Right renal pelvis (tissue), 4 donors: ENCODE data around the gene GINS1. TPM values are rescaled to one million over a fixed set of nuclear protein-coding genes. Genes with fewer than 3 reads are reported as not detected.
"Not testable (repeated sequence)": the region's sequence is repeated elsewhere in the genome, so short reads cannot be mapped to it uniquely, and the experiment has no call there.

ENCODE experiments used
- DNase-seq, 4 donors: peaks; one replicate each; pipeline ENCODE4 v3.0.0-alpha.2; 2013; ENCODE audit warnings: low read depth in 4 of 4, low spot score in 3 of 4, missing footprints in 1 of 4
- polyA plus RNA-seq, 4 donors: library from polyadenylated mRNA; unstranded; fragments of 120-200 nt; gene quantifications; one replicate each; pipeline ENCODE4 v1.2.1, GENCODE V29; 2013; ENCODE audit not compliant: insufficient read length in 4 of 4

GINS1 gene
- polyA plus RNA-seq, 4 donors: 17.2 to 22.4 (median 21.0) TPM

DNA sequence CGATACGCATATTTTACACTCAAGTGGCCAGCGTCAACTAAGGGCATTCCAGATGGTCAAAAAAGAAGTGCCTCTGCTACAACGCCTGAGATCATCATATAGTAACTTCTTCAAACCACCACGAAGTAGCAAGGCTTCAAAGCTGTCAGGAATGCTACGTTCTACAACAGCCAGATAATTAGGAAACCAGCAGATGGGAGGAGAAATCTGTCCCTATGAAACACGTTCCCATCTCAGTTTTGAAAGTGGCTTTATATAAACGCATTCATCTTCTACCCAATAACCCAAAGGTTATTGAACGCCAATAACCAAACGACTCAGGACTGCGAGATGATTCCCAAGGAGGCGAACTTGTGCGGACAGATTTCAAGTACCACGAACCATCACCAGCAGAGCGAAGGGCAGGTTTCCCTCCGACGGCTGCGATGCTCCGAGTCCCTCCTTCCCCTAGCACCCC is 18.0 kb upstream of the GINS1 start:
- peak in 1 of 4 donors; percentile 39 for DNase-seq

DNA sequence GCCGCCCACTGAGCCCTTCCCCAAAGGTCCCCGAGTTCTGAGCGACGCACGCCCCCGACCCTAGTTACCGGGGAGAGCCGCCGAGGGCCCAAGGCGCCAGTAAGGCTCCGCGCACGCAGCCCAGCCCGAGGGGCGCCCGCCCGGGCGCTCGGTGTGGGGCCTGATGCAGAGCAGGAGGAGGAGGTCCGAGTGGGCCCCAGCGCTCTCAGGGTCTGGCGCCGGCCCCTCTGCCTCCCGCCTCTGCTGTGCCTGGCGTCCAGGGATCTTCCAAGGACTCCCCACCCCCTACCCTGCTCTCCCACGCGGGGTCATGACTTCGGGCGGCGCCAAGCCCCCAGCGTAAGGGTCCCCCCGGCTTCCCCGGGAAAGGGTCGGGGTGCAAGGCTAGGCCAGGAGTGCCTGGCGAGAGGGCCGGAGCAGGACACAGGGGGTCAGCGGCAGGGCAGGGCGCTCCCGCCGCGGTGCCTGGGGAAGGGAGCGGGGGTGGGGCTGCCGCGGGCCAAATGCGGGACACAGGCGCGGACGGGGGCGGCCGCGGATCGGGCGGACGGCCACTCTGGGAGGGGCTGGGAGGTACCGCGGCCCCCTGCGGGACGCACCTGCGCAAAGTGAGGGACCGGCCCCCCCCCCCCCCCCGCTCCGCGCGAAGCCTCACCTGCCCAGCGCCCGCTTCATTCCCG is 17.5 kb upstream of the GINS1 start:
- peak in 3 of 4 donors; percentile 9 to 45 (median 28) for DNase-seq

DNA sequence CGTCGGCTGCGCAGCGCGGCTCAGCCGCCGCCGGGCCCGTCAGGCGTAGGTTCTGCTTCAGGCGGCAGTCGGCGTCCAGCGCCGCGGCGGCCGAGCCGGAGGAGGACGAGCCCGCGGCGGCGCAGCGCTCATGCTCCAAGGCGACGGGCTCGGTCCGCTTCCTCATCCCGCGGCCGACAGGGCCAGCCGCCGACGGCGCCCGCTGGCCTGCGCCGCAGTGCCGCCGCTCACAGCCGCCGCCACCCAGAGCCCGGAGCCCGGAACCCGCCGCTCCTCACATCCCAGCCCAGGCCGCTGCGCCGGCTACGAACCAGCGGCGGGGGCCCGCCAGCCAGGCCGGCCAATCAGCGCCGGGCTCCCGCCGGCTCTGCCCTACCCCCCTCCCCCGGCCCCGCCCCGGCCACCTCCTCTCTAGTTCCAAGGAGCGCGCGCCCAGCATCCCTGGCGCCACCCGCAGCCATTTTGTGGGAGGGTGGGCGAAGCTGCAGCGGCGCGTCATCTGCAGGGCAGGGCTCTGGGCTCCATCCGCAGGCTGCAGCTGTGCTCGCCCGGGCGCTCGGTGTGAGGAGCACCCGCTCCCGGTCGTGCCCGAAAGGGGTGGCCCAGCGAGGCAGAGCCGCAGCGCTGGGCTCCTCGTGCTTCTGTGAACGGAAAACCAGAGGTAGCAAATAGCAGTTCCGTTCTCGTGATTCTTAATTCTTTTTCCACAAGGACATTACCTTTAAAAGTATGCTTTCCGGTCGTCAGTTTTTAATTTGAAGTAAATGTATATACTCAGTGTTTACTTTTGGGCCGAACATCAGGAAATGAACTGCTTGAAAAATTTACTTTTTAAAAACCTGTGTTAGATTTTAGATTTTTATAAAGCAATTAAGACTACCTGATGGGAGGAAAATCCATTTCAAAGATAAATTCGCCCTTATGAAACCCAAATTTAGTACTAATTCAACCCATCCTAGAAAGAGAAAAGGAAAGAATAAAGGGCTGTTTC is 16.6 kb upstream of the GINS1 start, which contains the start of gene ABHD12:
ABHD12 (minus strand) TSS at position 298 of the 991 bp plus-strand sequence; CDS start at position 166, 132 bp downstream.
- DNase-seq: peak; percentile 83 to 92 (median 90)

DNA sequence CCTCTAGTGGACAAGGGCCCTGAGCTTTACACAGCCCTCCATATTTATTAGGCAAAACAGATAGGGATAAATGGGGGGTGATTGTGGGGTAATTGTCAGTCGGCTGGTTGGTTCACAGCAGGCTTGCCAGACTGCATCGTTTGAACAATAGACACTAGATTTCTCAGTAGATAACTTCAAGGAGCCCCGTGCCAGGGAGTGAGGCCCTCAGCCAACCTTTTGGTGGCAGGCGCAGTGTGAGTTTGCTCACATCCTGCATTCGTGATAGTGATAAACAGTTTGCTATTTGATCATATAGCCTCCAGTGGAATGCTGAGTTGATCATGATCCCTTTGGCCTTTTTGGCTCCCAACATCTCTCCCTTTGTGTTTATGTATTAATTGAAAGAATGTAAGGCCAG is 13.2 kb upstream of the GINS1 start:
- no peak for DNase-seq

DNA sequence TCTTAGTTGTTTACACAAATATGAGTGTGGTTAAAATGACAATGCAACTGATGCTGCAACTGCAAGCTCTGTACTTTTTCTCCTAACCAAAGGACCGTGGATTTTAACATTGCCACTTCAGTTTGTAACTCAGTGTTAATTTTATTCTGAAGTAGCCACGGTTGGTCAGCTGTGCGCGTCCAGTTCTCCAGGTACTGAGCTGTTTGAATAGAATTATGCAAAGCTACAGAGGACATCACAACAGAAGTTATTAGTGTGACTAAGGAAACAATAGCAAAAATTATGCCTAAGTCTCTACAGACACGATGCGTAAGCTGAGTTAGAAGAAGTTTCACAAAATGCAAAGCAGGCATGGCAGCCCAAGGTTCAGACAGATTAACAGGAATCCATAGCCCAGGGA is 12.5 kb upstream of the GINS1 start:
- DNase-seq: no peak

DNA sequence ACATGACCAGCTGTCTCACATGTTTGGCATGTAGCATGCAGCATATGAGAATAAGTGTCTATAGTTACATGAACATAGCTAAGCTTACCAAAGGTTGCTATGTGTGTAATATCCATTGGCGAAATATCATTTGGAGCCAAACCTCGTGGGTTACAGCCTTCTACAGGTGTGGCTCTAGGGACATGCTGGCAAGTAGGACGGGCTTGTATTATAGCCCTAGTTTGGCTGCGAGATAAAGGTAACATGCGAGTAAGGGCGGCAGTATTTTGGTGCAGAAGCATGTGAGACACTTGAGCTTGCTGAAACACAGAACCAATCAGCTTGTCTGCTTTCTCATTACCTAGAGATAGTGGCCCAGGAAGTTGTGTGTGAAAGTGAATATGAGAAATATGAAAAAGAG is 10.4 kb upstream of the GINS1 start:
- no peak for DNase-seq

DNA sequence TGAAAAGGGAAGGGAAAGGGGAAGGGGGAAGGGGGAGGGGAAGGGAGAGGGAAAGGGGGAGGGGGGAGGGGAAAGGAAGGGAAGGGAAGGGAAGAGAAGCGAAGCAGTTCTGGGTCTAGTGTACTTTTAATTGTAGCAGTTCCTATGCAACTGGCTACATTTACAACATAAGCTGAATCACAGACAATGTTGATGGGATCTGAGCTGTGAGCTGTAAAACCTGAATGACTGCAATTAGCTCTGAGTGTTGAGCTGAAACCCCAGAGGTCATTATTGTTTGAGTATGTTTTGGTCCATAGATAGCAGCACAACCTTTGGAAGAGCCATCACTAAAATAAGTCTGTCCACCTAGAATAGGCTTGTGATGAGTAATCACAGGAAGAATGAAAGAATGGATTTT is 9.7 kb upstream of the GINS1 start:
- no peak for DNase-seq

DNA sequence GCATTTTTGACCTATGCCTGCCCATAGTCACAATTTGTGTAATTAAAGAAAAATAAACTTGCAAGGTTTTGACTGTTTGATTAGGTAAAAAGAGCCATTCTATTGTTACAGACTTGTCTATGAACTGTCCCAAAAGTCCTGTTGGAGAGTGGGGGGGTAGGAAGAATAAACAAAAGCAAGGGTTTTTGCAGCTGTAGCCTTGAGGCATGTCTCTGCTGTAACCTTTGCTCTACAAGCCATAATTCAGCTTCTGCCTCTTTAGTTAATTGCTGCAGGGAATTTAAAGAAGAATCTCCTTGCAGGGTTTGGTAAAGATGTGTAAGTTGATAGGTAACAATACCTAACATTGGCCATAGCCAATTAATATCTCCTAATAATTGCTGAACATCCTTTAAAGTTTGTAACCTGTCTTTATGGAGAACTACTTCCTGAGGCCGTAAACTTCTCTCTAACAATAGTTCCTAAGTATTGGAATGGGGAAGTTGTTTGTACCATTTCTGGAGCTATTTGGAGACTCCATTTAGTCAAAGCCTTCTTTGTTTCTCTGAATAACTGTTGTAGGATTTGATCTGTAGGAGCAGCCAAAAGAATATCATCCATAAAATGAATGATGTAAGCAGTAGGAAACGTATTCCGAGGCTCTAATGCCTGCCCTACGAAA is 9.0 kb upstream of the GINS1 start:
- DNase-seq: no peak

DNA sequence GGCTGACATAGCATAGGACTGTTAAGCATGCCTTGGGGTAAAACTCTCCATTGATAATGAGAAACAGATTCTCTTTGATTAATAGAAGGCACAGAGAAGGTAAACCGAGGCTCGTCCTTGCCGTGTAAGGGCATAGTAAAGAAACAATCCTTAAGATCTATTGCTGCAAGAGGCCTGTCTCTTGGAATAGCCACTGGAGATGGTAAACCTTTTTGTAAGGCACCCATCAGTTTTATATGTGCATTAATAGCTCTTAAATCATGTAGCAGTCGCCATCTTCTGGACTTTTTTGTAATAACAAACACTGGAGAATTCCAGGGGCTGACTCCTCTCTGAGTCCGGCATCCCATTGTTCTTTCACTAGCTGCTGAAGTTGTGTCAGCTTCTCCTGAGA is 8.4 kb upstream of the GINS1 start:
- peak in 2 of 4 donors; percentile 39 to 41 for DNase-seq

DNA sequence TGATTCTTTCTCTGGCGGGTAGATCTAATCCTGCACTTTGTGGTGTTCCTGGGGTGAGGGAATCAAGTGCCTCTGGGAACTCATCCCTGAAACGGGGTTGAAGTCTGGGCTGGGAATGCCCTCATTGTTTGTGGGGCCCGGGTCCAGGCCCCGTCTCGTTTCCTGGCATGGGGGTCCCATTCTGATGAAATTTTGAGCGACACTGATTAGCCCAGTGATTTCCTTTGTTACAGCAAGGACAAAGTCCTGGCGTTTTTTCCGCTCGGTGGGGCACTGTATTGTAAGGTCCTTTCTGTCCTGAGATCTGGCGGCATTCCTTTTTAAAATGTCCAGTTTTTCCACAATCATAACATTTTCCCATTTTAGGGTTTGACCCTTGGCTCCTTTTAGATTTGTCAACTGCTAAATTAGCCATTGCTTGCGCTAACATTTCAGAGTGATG is 7.2 kb upstream of the GINS1 start:
- not testable (repeated sequence) for DNase-seq

DNA sequence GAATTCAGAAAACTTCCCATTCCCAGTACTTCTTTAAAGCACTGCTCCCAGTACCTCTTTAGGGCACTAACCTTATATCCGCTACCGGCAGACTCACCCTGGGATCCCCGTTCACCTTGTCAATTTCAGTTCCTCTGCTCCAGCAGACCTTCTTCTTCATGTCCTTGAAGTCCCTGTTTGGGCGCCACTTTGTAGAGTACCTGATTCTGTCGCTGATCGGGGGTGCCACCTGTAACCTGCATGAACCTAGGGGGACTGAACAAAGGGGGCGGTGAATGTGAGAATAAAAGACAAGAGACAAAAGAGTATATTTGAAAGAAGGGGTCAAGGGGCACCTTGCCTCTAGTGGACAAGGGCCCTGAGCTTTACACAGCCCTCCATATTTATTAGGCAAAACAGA is 4.9 kb upstream of the GINS1 start:
- DNase-seq: no peak

DNA sequence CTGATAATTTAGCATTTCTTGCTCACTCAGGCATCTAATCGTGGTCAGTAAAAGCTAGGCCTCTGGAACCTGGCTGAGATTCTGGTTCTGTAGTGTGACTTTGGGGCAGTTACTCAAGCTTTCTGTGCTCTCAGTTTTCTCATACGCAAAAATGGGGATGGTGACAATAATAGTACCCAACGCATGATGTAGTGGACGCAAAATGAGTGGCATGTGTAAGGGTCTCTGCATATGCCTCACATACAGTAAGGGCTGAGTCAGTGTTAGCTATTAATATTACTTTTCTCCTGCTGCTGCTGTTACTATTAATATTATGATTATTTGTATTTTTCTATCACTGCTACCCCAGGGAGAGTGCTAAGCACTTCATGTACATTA is 686 bp downstream of the GINS1 start:
- DNase-seq: no peak

DNA sequence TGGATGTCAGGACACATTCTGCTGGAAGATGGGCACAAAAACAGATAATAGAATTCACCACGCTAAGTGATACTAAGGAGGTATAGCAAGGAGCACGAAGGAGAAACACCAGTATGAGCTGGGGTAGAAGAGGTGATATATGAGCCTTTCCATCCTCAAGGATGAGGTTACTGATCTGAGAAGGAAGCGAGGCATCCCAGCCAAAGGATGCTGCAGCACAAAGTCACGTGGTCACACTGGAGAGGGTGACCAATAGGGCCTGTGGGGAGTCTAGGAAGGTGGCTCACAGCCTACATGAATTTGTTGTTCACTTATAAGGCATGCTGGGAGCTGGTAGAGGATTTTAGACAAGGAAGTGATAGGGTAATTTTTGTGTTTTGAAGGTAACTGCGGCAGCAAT is 1.4 kb downstream of the GINS1 start:
- DNase-seq: no peak

DNA sequence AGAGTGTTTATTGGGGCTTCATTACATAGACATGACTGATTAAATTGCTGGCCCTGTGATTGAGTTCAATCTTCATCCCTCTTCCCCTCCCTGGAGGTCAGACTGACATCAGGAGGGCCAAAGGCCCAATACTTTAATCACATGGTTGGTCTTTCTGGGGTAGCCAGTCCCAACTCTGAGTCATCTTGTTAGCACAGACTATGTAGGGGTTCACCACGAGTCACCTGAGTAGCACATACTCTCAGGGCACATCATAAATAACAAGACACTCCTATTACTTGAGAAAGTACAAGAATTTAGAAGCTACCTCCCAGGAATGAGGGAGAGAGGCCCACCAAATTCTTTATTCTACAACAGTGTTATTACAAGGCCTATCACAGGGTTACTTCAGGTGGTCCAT is 11.3 kb downstream of the GINS1 start:
- DNase-seq: no peak

DNA sequence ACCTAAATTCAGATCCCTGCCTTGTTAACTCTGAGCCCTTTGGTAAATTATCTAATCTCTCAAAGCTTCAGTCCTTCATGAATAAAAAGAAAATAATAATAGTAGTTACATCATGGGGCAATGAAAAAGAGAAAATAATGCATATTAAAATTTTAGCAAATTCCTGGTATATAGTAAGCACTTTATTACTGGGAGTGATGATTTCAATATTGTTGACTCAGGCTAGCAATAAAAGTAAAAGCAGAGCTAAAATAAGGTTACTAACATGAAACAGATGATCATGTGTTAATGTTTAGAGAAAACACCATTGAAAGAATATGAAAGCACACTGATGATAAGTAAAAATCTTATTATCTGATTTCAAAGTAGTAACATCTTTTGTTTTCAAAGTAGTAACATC is 13.6 kb downstream of the GINS1 start:
- DNase-seq: no peak

DNA sequence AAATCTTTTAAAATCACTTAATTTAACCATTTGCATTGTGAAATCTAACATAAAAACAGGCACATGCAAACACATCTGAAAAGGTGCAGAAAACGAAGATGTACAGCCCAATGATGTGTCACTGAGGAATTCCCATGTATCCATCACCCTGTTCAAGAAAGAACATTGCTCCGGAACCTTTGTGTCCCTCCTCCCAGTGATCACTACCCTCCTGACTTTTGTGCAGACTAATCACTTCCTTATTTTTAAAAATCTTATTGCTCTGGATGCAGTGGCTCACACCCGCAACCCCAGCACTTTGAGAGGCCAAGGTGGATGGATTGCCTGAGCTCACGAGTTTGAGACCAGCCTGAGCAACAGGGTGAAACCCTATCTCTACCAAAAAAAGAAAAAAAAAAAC is 14.6 kb downstream of the GINS1 start:
- no peak for DNase-seq

DNA sequence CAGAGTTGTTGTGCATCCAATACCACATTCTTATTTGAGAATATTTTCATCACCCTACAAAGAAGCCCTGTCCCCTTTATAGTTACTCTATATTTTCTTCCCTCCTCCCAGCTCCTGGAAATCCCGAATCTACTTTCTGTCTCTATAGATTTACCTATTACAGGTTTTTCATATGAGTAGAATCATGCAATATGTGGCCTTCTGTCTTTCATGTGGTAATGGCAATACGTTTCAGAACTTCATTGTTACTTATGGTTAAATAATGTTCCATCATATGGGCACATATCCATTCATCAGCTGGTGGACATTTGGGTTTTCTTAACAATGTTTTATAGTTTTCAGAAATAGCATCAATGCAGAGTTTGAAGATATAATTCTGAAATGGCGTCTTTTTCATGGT is 17.1 kb downstream of the GINS1 start:
- DNase-seq: no peak

DNA sequence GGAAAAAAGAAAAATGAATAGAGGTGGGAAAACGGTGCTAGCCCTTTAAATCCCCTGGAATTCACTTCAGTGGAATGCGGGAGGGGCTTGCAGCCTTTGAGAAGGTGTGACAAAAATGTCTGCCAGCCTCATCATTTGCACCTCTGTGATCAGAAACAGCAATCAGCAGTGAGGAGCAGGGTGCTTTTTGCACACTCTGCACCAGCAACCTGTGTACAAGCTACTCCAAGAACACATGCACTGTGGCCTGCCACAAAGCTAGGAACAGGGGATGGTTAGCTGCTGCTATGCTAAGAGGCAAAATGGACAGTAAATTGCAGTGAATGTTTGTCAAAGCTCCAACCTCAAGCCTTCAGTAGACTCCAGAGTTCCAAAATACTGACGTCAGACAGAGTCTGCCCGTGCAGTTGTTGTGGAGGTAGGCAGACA is 29.7 kb downstream of the GINS1 start:
- no peak for DNase-seq

DNA sequence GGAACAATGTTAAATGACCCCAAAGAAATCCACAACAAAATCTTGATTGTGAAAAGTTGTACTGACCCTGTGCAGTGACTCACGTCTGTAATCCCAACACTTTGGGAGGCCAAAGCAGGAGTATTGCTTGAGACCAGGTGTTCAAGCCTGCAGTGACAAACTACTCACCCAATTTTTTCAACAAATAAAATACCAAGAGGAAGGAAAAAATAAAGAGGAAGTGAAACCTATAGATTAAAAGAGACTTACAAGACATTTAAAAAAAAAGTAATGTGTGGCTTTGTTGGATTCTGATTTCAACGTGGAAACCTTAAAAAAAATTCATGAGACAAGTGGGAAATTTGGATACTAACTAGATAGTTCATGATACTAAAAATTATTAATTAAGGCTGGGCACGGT is 31.9 kb downstream of the GINS1 start:
- DNase-seq: no peak

DNA sequence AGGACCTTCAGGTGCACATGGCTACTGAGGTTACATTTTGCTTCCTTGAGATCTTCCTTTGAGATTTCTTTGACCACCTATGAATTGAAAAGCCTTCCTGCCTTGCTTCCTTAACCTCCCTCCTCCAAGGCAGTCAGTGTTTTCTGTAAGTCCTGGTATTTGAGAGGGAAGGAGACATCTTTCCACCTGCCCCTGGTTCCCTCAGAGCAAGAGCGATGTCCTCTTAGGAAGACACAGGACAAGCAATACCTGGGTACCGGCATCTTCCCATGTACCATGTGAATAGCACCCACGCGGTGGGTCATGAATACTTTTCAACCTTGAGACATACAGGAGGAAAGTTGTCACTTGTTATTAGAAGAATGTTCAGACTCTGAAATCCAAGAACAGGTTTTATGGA is 37.1 kb downstream of the GINS1 start:
- no peak for DNase-seq

DNA sequence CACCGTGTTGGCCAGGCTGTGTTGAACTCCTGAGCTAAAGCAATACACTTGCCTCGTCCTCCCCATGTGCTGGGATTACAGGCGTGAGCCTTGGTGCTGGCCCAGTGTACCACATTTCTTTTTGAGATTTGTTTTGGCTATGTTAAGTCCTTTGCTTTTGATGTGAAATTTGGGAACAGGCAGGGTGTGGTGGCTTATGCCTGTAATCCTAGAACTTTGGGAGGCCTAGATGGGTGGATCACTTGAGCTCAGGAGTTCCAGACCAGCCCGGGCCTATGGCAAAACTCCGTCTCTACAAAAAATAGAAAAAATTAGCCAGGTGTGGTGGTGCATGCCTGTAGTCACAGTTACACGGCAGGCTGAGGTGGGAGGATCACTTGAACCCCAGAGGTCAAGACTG is 40.2 kb downstream of the GINS1 start:
- no peak for DNase-seq
